M059J (cell line): ENCODE data around the gene RAB15. TPM values are rescaled to one million over a fixed set of nuclear protein-coding genes. Genes with fewer than 3 reads are reported as not detected.

ENCODE experiments used
- DNase-seq: peaks from one replicate; pipeline ENCODE4 v3.0.0-alpha.2; 2012; ENCODE audit warnings: low read depth
- total RNA-seq: library from RNA; depleted of rRNA; stranded (reverse); fragments of >200 nt; shearing (Covaris generic); gene quantifications from 2 replicates; pipeline ENCODE4 v1.2.3, GENCODE V29; 2014; rRNA removed

RAB15 gene
- total RNA-seq, result 3.8 and 6.3 TPM in 2 replicates

DNA sequence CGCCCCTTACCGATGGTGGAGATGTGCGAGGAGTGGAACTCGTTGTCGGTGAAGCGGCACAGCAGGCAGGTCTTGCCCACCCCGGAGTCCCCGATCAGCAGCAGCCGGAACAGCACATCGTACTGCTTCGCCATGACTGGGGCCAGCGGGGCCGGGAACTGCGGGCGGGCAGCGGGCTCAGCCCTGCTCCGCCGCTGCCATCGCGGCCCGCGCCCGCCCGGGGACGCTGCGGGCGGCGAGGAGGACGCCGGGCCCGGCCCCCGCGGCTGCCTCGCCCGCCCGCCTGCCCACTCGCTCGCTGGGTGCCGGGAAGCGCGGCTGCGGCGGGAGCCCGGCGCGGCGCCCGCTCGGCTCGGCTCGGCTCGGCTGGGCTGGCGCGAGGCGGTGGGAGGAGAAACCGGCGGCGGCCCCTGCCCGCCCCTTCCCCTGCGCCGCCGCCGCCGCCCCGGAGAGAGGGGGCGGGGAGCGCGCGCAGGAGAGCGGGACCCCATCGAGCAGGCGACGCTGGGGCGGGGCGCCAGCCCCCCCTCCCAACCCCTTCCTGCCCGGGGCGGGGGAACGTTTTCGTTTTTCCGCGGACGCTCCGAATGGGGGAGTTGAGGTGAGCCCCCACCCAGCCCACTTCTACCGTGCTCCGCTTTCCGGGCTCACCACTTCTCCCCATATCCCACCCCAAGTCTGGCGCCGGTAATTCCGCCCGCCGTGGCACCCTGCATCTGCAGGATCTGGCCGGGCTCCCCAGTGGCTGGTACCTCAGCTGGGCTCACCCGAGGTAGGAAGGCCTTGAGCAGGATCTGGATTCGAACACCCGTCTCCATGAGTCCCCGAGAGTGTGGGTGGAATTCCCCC lies at the start of gene RAB15:
TSS of gene RAB15 (minus strand) at position 394 of the 849 bp plus-strand sequence. CDS start at position 134, 260 bp downstream.
- peak; percentile 14 for DNase-seq

DNA sequence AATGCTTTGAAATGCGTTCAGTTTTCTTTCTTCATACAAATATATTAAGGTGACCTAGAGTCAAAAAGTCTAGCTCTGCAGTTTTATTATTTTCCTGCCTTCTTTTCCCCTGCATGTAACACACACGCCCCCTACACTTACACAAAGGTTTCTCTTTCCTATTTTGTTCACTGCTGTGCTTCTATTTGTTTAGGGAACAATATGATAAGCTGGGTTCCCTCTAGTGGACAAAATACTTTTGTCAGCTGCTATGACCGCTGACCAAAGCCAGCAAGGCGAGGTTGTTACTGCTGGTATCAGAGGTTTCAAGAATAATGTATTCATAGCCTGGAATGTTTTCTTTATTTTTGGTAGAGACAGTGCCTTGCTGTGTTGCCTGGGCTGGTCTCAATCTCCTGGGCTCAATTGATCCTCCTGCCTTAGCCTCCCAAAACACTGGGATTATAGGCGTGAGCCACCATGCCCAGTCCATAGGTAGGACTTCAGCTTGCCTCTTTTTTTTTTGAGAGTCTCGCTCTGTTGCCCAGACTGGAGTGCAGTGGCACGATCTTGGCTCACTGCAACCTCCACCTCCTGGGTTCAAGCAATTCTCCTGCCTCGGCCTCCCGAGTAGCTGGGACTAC lies 47.9 kb upstream of the RAB15 start:
- DNase-seq, result peak; percentile 77

DNA sequence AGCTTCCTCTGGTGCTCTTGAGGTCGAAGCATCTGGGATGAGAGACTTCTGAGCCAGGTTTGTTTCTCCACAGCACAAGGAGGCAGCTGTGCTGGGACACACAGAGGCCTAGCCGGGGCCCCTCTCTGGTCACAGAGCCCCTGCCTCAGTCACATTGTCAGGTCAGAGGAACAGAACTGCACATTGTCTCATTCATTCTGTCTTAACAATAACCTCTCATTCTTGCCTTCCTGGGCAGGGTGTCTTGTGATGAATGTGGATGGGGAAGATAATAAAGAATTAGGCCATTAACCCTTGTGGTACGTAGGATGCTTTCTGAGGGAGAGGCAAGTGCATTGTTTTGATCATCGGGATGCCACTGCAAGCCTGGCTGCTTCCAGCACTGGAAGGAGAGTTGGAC lies 44.3 kb upstream of the RAB15 start:
- no peak for DNase-seq

DNA sequence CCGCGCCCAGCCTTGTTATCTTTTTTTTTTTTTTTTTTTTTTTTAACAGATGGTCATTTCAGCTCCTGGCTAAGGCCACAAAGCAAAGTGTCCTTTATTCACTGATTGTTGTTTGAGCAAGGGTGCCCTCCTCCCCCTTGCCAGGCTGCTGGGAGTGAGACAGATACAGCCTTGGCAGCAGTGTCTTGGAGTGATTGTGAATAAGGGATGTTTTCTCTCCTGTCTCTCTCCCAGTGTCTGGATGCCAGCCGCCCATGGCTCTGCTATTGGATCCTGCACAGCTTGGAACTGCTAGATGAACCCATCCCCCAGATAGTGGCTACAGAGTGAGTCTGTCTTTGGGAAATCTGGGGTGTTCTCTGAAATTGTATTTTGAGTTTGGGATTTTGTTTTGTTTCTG lies 43.3 kb upstream of the RAB15 start:
- no peak for DNase-seq

DNA sequence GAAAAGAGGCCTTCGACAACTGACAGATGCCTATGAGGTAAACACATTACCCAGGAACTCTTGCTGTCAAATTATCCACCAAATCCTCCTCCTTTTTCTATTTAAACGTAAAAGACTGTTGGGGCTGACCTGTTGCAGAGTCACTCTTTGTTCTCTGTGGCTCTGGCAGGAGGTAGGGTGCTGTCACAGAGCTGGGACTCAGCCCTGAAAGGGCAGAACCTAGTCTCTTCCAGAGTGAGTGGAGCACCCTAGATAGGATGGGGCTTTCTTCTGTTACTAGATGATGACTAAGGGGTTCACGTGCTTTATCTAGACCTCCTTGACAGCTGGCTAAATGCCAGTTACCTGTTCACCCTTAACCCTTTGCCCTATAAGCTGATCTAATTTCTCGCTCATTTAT lies 40.2 kb upstream of the RAB15 start:
- DNase-seq, result no peak

DNA sequence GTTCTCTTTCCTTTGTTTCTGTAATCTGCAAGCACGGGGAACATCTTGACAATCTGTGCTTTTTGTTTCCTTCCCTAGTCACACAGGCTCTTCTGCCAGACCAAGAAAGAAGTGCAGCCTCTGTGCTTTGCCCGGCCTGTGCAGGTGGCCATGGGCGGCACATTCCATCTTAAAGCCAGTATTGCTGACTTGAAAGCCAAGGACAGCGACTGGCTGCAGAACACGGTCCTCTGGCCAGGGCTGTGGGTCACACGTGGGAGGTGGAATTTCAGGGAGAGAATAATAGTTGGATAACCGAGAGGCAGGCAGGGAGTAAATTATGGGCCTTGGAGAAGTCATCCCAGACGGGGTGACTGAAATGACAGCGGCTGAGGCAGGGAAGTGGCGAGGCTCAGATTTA lies 39.4 kb upstream of the RAB15 start:
- DNase-seq, result no peak

DNA sequence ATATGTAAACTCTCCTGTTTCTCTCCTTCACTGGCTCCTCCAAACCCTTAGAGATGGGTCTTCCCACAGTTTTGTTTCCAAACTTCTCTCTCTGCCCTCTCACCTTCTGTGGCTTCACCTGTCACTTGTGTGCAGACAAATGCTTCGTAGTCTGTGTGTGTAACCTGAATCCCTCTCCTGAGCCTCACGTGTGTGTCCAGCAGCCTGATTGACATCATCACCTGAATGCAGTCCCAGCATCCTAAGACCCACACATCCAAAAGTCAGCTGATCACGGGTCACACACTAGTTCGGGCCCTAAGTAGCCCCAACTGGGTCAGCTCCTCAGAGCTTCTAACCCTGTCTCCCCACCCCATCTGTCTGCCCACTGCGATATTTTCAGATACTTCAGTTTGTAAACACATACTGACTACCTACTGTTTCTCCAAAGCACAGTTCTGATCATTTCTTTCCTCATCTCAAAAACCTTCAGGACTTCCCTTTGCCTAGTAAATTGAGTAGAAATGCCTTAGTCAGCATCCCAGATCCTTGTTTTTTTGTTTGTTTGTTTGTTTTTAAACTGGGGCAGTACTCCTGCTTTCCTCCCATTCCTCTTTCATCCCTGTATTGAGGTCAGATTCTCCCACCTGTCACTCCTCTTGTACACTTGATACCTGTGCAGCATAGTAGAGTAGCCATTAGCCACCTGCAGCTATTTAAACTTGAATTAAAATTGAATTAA lies 38.2 kb upstream of the RAB15 start:
- no peak for DNase-seq

DNA sequence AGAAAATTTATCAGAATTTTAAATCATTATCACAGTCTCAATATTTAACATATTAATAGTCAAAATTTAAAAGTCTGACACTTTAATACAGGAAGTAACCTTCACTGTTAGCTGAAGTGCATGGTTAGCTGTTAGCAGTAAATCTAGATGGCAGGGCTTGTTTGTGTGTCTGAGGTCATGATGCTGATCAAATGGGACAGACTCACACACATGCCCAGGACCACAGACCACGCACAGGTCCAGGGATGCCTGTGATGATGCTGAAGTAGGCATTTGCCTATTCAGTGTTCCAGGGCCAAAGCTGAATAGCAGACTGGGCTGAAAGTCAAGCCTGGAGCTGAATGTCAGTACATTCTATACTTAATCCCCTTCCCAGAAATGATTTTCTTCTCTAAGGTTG lies 35.1 kb upstream of the RAB15 start:
- peak; percentile 25 for DNase-seq

DNA sequence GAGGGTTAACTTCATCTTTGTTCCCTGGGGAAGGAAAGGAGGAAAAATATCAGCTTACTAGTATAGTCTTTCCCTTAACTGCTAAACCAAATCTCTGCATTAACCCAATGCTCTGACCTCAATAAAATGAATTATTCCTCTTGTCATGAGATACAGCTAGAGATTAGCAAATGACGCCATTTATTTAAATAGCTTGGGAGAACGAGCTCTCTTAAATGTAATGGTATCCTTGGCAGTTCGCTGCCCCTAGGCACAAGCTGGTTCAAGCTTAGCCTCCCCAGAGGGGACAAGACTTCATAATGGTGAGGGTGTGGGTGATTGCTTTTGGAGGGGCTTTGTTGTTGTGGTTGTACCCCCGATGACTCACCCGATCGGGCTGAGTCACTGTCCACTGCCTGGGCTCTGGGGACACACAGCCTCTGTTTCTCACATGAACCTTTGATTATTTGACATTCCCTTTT lies 34.2 kb upstream of the RAB15 start:
- DNase-seq, result peak; percentile 78

DNA sequence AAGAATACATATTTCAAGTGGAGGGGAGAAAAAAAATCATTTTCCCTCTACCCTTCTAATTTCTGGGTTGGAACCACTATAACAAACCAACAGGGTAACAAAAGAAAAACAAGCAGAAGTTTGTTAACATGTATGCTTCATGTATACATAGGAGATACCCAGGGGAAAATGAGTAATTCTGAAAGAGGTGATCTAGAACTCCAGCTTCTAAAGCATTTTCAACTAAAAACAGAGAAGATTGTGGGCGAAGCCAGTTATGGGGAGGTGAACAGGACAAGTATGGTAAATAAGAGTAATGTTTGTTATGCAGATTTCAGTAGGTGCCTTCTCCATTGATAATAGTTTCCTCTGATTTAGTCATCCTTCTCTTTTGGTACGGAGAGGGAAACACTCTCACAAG lies 31.3 kb upstream of the RAB15 start:
- no peak for DNase-seq

DNA sequence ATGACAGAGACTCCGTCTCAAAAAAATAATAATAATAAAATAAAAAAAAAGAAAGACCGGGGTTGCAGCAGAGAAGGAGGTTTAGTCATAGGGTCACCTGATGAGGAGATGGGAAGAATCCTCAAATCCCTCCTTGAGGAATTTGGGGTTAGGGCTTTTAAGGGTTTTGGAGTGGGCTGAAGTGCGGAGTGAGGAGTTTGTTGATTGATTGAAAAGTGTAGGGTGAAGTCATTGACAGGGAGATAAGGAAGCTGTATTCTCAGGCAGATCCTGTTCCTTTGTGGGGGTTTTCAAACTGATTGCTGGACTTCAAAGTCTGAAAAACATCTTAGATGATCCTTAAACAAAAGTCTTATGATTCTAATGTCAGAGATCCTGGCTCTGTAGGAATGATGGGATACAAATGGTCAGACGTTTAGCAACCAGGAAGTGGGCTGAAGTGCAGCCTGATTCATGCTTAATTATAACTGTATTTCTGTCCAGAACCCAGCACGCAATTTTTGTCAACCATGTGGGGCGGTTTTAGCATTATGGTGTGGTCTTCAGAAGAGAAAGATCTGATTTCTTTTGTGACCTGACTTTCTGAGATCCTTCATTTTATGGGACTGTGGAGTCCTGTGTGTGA lies 30.6 kb upstream of the RAB15 start:
- peak; percentile 56 for DNase-seq

DNA sequence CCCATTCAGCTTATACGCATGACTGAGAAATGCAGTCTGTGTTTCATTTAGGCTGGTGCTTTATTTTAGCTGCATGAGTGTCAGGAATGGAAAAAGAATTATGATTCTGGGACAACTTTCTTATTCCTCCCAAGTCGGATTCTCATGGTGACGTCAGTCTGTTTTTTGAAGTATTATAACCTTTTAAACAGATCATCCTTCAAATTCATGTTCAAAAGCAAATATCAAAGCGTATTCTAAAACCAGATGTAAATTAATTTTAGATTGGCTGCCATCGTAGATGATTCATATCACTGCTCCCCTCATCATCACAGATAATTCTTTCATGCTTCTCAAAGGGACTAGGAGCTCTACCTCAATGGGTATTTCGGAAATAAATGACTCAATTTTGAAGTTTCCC lies 29.6 kb upstream of the RAB15 start:
- no peak for DNase-seq

DNA sequence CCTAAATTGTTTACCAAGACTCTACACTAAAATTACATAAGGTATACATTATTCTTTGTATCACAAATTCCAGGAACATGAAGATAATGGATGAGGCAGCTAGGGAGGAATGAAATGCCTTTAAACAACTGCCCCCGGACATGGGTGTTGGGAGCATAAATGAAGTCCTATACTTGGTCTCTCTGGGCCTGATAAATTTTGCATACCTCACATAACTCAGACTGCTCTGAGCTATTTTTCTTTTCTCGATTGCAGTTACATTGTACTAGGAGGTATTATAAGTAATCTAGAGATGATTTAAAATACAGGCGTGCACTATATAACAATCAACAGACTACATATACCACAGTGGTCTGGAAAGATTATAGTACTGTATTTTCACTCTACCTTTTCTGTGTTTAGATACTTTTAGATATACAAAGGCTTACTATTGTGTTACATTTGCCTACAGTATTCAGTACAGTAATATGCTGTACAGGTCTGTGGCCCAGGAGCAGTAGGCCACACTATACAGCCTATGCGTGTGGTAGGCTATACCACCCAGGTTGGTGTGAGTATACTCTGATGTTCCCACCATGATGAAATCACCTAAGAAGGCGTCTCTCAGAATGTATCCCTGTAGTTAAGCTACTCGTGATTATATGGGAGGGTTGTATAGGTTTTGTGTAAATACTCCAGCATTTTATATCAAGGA lies 28.9 kb upstream of the RAB15 start:
- no peak for DNase-seq

DNA sequence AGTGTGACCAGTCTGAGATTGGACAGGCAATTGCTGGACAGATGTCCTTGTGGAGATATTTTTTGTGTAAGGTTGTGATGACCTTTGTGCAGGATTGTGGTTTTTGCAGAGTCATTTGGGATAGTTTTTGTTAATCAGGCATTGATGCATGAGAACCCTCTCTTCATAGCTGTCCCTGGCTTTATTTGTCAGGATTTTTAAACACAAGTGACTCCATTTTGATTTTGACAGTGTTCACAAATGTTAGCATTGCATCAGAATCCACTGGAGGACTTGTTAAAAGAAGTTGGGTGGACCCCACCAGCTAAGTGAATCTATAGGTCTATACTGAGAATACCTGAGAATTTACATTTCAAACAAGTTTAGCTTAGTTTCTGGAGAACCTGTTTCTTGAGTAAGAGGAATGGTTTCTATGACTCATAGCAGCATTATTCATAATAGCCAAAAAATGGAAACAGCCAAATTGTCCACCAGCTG lies 26.4 kb upstream of the RAB15 start:
- DNase-seq, result peak; percentile 61

DNA sequence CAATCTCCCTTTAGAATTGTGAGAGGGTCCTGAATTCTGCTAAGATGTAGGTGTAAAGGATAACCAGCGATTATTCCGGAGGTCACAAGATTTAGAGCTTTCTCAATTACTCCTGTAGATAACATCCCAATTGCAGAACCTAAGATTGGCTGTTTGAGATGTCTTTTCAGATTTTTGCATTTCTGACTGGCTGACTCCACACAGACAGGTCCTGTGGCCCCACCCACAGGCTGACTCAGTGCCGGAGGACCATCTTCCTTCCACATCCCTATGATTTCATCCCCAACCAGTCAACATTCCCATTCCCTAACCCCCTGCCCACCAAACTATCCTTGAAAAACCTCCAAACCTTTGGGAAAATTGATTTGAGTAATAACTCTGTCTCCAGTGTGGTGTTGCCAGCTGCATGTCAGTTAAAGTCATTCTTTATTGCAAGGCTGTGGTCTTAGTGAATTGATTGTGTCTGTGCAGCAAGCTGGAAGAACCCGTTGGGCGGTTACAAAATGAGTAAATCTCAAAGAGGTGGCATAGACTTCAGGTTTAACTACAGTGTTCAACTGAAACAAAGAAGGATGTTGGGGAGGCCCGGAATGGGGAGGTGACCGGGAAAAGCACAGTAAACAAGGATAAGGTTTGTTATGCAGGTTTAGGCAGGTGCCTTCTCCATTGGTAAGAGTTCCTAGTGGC lies 25.1 kb upstream of the RAB15 start:
- peak; percentile 32 for DNase-seq

DNA sequence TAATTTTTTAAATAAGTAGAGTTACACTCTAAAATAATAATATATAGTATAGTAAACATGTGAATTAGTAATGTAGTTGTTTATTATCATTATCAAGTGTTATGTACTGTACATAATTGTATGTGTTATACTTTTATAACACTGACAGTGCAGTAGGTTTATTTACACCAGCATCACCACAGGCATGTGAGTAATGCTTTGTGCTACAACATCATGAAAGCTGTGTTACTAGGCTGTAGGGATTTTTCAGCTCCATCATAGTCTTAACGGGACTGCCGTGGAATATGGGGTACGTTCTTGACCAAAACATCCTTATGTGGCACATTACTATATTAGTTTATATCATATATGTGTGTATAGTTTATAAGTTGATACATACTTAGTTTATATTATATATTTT lies 23.2 kb upstream of the RAB15 start:
- no peak for DNase-seq

DNA sequence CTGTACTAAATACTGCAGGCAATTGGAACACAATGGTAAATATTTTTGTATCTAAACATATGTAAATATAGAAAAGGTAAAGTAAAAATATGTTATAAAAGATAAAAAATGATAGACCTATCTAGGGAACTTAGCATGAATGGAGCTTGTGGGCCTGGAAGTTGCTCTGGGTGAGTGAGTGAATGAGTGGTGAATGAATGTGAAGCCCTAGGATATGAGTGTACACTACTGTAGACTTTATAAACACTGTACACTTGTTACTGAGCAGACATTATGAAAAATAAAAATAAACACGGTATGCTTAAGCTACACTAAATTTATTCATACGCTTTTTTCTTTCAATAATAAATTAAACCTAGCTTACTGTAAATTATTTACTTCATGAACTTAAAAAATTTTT lies 22.4 kb upstream of the RAB15 start:
- DNase-seq, result no peak

DNA sequence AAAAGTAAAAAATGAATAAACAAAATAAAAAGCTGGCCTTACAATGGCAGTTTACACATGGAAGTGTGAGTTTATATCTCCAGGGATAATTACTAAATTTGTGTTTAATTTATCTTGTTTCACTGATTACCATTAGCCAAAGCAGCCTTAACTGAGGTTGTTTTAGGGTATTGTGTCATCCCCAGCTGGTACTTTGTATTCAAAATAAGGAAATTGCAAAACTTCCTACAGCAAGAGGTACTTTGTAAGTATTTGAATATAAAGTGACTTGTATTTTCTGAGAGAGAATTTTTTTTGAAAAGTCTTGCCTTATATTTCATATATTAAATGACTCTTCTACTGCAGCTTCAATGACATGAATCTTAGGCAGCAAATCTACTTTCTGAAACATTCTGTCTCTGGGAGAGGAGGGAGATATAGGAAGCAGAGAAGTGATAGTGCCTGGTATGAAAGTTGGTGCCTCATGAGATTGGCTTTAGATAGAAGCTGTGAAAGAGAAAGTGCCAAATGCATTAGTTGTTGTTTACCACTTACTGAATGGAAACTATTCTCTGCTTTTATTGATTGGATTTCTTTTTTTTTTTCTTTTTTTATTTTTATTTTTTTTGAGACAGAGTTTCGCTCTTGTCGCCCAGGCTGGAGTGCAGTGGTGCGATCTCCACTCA lies 21.3 kb upstream of the RAB15 start:
- DNase-seq, result no peak

DNA sequence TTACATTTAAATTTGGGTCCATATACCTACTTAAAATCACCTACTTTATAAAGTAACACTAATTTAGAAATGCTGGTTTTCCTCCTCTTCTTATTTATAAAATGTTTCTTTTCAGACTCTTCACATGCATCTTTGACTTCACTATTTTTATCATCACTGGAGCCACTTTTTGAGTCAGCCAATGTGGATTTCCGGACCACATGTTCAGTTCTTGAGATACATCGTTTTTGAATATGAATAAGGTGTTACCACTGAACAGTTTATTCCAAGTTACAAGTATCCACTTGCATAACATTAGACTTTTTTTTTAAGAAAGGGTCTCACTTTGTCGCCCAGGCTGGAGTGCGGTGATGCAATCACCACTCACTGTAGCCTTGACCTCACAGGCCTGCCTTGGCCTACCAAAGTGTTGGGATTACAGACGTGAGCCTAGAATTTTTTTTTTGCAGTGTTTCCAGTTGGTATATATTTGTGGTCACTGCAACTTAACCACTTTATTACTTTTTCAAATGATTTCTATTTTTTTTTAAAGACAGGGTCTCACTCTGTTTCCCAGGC lies 20.3 kb upstream of the RAB15 start:
- no peak for DNase-seq

DNA sequence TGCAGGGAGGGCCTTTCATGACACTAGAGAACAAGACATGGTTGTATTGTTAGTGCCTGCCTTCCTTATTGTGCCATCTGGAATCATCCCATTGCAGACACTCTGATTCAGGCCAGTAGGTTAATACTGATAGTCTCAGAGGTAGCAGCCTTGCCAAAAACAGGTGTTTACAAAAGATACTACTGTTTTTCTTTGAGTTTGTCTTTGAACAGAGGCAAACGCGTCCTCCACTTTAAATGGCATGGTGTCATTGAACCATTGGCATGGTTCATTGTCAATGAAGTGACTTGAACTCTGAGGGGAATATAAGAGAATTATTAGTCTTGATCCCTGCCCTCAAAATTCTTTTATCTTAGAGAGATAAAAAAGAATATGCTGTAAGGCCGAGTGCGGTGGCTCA lies 18.8 kb upstream of the RAB15 start:
- DNase-seq, result no peak
